ENCODE data around the gene SLIT1.

SLIT1 gene

DNA sequence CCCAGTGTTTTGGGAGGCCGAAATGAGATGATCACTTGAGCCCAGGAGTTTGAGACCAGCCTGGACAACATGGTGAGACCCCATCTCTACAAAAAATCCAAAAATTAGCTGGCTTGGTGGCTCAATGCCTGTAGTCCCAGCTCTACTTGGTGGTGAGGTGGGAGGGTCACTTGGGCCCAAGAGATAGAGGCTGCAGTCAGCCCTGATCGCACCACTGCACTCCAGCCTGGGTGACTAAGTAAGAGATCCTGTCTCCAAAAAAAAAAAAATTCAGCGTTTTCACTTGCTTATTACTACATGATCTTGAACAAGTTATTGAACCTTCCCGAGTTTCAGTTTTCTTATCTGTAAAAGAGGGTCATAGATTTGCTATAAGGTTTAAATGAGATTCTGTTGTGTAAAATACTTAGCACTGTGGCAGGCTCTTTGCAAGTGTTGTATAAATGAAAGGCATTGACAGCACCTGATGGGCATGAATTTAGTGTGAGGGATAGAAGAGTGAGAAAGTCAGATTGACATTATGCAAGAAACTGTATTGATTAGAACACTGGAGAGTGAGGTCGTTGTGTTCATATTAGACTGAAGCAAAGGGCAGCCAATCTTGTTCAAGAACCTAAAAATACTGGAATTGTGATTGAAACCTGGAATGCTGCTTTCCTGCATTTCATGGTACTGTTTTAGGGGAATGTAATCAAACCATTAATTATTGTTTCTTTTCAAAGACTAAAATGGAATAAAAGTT, 216.9 kb downstream of the SLIT1 start:
- no peak for DNase-seq (ENCODE audit: low spot score)

GRCh38 chr10:96967847-96968246, 217.9 kb downstream of the SLIT1 start:
- DNase-seq (ENCODE audit: low spot score) = no peak

DNA sequence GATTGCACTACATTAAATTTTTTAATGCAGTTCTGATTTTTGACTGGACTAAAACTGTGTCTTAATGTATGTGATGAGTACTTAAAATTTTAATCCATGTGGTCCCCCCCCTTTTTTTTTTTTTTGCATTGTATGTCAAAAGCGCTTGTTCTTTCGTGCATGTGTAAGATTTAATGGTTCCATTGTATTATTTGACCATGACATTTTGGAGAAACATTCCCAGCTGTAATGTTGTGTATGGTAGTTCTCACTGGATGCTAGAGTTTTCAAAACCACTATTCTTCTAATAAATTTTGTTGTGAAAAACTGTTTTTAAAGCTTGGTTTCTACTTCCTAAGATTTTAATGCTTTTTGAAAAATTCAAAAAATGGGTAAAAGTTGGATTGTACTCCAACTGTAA, 221.6 kb downstream of the SLIT1 start:
- no peak for DNase-seq (ENCODE audit: low spot score)

GRCh38 chr10:96960872-96961271, 224.9 kb downstream of the SLIT1 start:
- no peak for DNase-seq (ENCODE audit: low spot score)

GRCh38 chr10:96959733-96960132, 226.0 kb downstream of the SLIT1 start:
- no peak for DNase-seq (ENCODE audit: low spot score)

DNA sequence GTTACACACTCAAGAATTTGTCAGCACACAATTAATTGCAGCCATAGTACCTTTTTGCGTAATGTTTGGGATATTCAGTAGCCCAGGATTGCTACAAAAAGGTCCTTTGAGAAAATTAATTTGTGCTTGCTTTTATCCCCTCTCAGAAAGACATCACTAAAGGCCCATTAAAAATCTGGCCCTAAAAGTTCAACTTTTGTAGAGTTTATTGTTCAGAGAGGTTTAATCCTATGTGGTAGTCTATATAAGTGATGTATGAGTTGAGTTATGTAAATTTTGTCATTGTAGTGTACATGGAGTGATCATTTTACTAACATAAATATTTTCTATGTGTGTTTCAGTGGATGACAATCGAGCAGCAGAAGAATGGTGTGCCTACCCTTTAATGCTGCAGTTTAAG, 227.7 kb downstream of the SLIT1 start:
- DNase-seq (ENCODE audit: low spot score) = no peak

DNA sequence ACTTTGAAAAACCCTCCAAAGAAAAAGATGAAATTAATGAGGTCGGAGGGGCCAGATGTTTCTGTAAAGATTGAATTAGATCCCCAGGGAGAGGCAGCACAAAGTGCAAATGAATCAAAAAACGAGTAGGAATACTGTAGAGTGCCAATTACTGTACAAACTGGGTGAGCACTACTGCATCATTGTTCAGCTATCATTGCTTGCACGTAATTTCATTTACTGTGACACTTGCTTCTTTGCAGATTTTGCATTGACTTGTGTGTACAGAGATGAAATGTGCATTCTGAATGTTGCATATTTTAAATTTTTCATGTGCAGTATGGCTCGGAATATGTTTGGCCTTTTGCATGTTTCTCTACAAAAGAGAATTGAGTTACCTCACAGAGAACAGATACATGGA, 230.0 kb downstream of the SLIT1 start:
- DNase-seq (ENCODE audit: low spot score) = no peak

GRCh38 chr10:96951954-96952353, 233.8 kb downstream of the SLIT1 start:
- DNase-seq (ENCODE audit: low spot score) = no peak

- no peak for DNase-seq (ENCODE audit: low spot score)
These were observed 236.6 kb downstream of the SLIT1 start for GRCh38 chr10:96949039-96949683.
